ENCODE measurements around the gene BCCIP. TPM values are rescaled to one million over a fixed set of nuclear protein-coding genes. Genes with fewer than 3 reads are reported as not detected.

BCCIP gene
- total and polyA plus RNA-seq, 4 donors = 21.9 to 44.1 (median 31.2) TPM

- no peak for TF ChIP-seq NR2F2 (IDR thresholded peaks at IDR 0.05)
- TF ChIP-seq SP1 (IDR thresholded peaks at IDR 0.05) = no peak
Measured at GRCh38 chr10:125865120-125865519, 41.8 kb downstream of the BCCIP start (continued).

GRCh38 chr10:125866421-125867029 is 43.2 kb downstream of the BCCIP start:
- TF ChIP-seq, protein P1, sequence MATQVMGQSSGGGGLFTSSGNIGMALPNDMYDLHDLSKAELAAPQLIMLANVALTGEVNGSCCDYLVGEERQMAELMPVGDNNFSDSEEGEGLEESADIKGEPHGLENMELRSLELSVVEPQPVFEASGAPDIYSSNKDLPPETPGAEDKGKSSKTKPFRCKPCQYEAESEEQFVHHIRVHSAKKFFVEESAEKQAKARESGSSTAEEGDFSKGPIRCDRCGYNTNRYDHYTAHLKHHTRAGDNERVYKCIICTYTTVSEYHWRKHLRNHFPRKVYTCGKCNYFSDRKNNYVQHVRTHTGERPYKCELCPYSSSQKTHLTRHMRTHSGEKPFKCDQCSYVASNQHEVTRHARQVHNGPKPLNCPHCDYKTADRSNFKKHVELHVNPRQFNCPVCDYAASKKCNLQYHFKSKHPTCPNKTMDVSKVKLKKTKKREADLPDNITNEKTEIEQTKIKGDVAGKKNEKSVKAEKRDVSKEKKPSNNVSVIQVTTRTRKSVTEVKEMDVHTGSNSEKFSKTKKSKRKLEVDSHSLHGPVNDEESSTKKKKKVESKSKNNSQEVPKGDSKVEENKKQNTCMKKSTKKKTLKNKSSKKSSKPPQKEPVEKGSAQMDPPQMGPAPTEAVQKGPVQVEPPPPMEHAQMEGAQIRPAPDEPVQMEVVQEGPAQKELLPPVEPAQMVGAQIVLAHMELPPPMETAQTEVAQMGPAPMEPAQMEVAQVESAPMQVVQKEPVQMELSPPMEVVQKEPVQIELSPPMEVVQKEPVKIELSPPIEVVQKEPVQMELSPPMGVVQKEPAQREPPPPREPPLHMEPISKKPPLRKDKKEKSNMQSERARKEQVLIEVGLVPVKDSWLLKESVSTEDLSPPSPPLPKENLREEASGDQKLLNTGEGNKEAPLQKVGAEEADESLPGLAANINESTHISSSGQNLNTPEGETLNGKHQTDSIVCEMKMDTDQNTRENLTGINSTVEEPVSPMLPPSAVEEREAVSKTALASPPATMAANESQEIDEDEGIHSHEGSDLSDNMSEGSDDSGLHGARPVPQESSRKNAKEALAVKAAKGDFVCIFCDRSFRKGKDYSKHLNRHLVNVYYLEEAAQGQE (IDR thresholded peaks at IDR 0.05) = no peak
- no peak for TF ChIP-seq JUND (IDR thresholded peaks at IDR 0.05)
- TF ChIP-seq YY1 (IDR thresholded peaks at IDR 0.05) = no peak
- no peak for TF ChIP-seq HNF4A (conservative IDR thresholded peaks at IDR 0.05)
- no peak for TF ChIP-seq EGR1 (IDR thresholded peaks at IDR 0.05; ENCODE audit: low read depth in 2 of 2)
- TF ChIP-seq, protein P2, sequence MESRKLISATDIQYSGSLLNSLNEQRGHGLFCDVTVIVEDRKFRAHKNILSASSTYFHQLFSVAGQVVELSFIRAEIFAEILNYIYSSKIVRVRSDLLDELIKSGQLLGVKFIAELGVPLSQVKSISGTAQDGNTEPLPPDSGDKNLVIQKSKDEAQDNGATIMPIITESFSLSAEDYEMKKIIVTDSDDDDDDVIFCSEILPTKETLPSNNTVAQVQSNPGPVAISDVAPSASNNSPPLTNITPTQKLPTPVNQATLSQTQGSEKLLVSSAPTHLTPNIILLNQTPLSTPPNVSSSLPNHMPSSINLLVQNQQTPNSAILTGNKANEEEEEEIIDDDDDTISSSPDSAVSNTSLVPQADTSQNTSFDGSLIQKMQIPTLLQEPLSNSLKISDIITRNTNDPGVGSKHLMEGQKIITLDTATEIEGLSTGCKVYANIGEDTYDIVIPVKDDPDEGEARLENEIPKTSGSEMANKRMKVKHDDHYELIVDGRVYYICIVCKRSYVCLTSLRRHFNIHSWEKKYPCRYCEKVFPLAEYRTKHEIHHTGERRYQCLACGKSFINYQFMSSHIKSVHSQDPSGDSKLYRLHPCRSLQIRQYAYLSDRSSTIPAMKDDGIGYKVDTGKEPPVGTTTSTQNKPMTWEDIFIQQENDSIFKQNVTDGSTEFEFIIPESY (IDR thresholded peaks at IDR 0.05) = no peak
- TF ChIP-seq, protein P3, sequence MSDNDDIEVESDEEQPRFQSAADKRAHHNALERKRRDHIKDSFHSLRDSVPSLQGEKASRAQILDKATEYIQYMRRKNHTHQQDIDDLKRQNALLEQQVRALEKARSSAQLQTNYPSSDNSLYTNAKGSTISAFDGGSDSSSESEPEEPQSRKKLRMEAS (IDR thresholded peaks at IDR 0.05) = no peak
- TF ChIP-seq FOXA2 (IDR thresholded peaks at IDR 0.05) = no peak
- TF ChIP-seq GABPA (IDR thresholded peaks at IDR 0.05 in 1 of 2, conservative IDR thresholded peaks at IDR 0.05 in 1 of 2) = no peak
- TF ChIP-seq HNF4G (IDR thresholded peaks at IDR 0.05) = no peak
- TF ChIP-seq, protein P4, sequence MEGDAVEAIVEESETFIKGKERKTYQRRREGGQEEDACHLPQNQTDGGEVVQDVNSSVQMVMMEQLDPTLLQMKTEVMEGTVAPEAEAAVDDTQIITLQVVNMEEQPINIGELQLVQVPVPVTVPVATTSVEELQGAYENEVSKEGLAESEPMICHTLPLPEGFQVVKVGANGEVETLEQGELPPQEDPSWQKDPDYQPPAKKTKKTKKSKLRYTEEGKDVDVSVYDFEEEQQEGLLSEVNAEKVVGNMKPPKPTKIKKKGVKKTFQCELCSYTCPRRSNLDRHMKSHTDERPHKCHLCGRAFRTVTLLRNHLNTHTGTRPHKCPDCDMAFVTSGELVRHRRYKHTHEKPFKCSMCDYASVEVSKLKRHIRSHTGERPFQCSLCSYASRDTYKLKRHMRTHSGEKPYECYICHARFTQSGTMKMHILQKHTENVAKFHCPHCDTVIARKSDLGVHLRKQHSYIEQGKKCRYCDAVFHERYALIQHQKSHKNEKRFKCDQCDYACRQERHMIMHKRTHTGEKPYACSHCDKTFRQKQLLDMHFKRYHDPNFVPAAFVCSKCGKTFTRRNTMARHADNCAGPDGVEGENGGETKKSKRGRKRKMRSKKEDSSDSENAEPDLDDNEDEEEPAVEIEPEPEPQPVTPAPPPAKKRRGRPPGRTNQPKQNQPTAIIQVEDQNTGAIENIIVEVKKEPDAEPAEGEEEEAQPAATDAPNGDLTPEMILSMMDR (IDR thresholded peaks at IDR 0.05; ENCODE audit: low read depth, low read length, missing input control) = no peak
- TF ChIP-seq RXRA (IDR thresholded peaks at IDR 0.05) = no peak
- TF ChIP-seq SP1 (IDR thresholded peaks at IDR 0.05) = no peak
- no peak for TF ChIP-seq RAD21 (IDR thresholded peaks at IDR 0.05)
- TF ChIP-seq FOXA1 (IDR thresholded peaks at IDR 0.05) = no peak
- no peak for TF ChIP-seq TAF1 (conservative IDR thresholded peaks at IDR 0.05)
- no peak for TF ChIP-seq NR2F2 (IDR thresholded peaks at IDR 0.05)
- no peak for TF ChIP-seq ATF3 (IDR thresholded peaks at IDR 0.05)
- no peak for DNase-seq (ENCODE audit: low spot score)
- 96% methylated on average over 7 of the region's 7 CpGs for WGBS
- Histone ChIP-seq H3K36me3 (ENCODE audit: control insufficient read depth in 4 of 4, insufficient read depth in 3 of 4, low read depth in 1 of 4, low read length in 3 of 4) (peaks cover 4 to 17% (median 13%) of the 10 kb centered on the region in 4 donors), H3K4me3 (ENCODE audit: low read depth in 1 of 3, low read length in 3 of 3) (no peak overlapping the region), H3K9ac (ENCODE audit: low read depth in 1 of 2, low read length in 2 of 2) (no peak overlapping the region), H3K27me3 (ENCODE audit: control insufficient read depth in 4 of 4, insufficient read depth in 4 of 4, low read length in 3 of 4) (no peaks in the 10 kb centered on the region), H3K4me1 (ENCODE audit: control insufficient read depth in 4 of 4, insufficient read depth in 4 of 4, low read length in 3 of 4) (no peaks in the 10 kb centered on the region), H3K27ac (ENCODE audit: low read depth in 1 of 2, low read length in 2 of 2) (no peak overlapping the region), H3K9me3 (ENCODE audit: control insufficient read depth in 4 of 4, low read length in 3 of 4) (no peaks in the 10 kb centered on the region)

Data from liver (tissue), 9 donors.